K562 (cell line): Measurements from ENCODE around the gene MRPL2. TPM values are rescaled to one million over a fixed set of nuclear protein-coding genes. Genes with fewer than 3 reads are reported as not detected.

Experiments
- AFF1 ChIP-seq, 2 experiments: fragments of 450-650 bp; IDR thresholded peaks; 2 replicates each; pipeline ENCODE4 v1.6.1; 2018; ENCODE audit warnings: mild to moderate bottlenecking in 2 of 2, low read depth in 1 of 2; ENCODE audit not compliant: partially characterized antibody in 2 of 2
- ASH1L ChIP-seq: fragments of 450-650 bp; IDR thresholded peaks from 2 replicates; pipeline ENCODE4 v1.6.1; 2018; ENCODE audit warnings: borderline replicate concordance, mild to moderate bottlenecking, low read depth; ENCODE audit not compliant: partially characterized antibody
- CREM ChIP-seq: IDR thresholded peaks from 2 replicates; pipeline ENCODE4 v1.6.1; 2014; ENCODE audit warnings: antibody characterized with exemption, low read depth
- E2F5 ChIP-seq: sonication (generic); formaldehyde crosslinking; IDR thresholded peaks from 2 replicates; pipeline ENCODE4 v1.8.0; 2022; ENCODE audit warnings: mild to moderate bottlenecking, missing genetic modification reagents
- ERF ChIP-seq: fragments of 450-650 bp; formaldehyde crosslinking; IDR thresholded peaks from 2 replicates; pipeline ENCODE4 v1.4.0; 2020; ENCODE audit warnings: mild to moderate bottlenecking, mixed read lengths
- FOXP4 ChIP-seq: sonication (generic); formaldehyde crosslinking; IDR thresholded peaks from 2 replicates; pipeline ENCODE4 v1.8.0; 2022; ENCODE audit warnings: mild to moderate bottlenecking, missing genetic modification reagents, borderline replicate concordance
- NFE2 ChIP-seq: IDR thresholded peaks from 2 replicates; pipeline ENCODE4 v1.6.1; 2014; ENCODE audit warnings: antibody characterized with exemption, low read depth
- PKNOX1 ChIP-seq: fragments of 450-650 bp; IDR thresholded peaks from 2 replicates; pipeline ENCODE4 v1.6.1; 2016
- PRMT5 ChIP-seq: sonication (generic); formaldehyde crosslinking; IDR thresholded peaks from 2 replicates; pipeline ENCODE4 v1.5.0; 2020; ENCODE audit warnings: missing genetic modification reagents
- SRSF1 ChIP-seq: fragments of 200-400 bp; formaldehyde crosslinking; IDR thresholded peaks from 2 replicates; pipeline ENCODE4 v1.6.1; 2017; ENCODE audit warnings: mild to moderate bottlenecking, low read depth, low read length, moderate library complexity
- ZBTB26 ChIP-seq: fragments of 450-650 bp; formaldehyde crosslinking; IDR thresholded peaks from 2 replicates; pipeline ENCODE4 v1.4.0; 2022; ENCODE audit warnings: missing genetic modification characterization
- ZNF217 ChIP-seq: sonication (generic); formaldehyde crosslinking; IDR thresholded peaks from 2 replicates; pipeline ENCODE4 v1.8.0; 2022; ENCODE audit warnings: mild to moderate bottlenecking, missing genetic modification reagents
- ZNF431 ChIP-seq: sonication (generic); formaldehyde crosslinking; IDR thresholded peaks from 2 replicates; pipeline ENCODE4 v1.8.0; 2022; ENCODE audit warnings: mild to moderate bottlenecking, missing genetic modification reagents
- ZNF57 ChIP-seq: fragments of 450-650 bp; formaldehyde crosslinking; IDR thresholded peaks from 2 replicates; pipeline ENCODE4 v1.4.0; 2020; ENCODE audit warnings: mild to moderate bottlenecking, moderate library complexity
- ZNF583 ChIP-seq: fragments of 250-450 bp; sonication (Bioruptor Pico); IDR thresholded peaks from 2 replicates; pipeline ENCODE4 v1.4.0; 2020
- ZNF639 ChIP-seq, 2 experiments: fragments of 200-800 bp in 1 of 2; sonication (Bioruptor generic) in 1 of 2; sonication (generic) in 1 of 2; formaldehyde crosslinking in 1 of 2; IDR thresholded peaks in 1 of 2; conservative IDR thresholded peaks in 1 of 2; 2 replicates each; pipeline versions ENCODE4 v1.5.0 to v1.6.1; 2016 to 2020; ENCODE audit warnings: missing compliant biosample characterization in 1 of 2, missing genetic modification characterization in 1 of 2, missing genetic modification reagents in 1 of 2
- polyA plus RNA-seq, 8 experiments: library from polyadenylated mRNA; depleted of rRNA in 4 of 8; stranded (reverse) in 5 of 8; unstranded in 3 of 8; fragments of >200 nt; fragmentation: Nextera tagmentation in 2 of 8; fragmentation: Illumina TruSeq in 1 of 8; extraction: Ambion mirVana in 2 of 8; extraction: Trizol in 1 of 8; gene quantifications; 2 replicates each; pipeline versions ENCODE4 v1.2.1 to v1.2.3, GENCODE V29; 2011 to 2014; ENCODE audit warnings: inconsistent platforms in 1 of 8, missing spikeins in 1 of 8
- total RNA-seq, 7 experiments: library from RNA; depleted of rRNA in 6 of 7; stranded (reverse); fragments of >200 nt in 6 of 7; fragmentation: Illumina TruSeq in 2 of 7; extraction: Trizol in 2 of 7; gene quantifications; 2 replicates each; pipeline versions ENCODE4 v1.2.1 to v1.2.3, GENCODE V29; 2011 to 2021; ENCODE audit warnings: low replicate concordance in 1 of 7

The MRPL2 gene
- total and polyA plus RNA-seq, 9 of the 15 experiments (the other 6 are each of a cell fraction or from before 2014, with no cell fraction given), result 63.1 to 262 (median 121) TPM

GRCh38 chr6:43053545-43054205 is 5.6 kb downstream of the MRPL2 start, which contains the start of gene CUL7 (continued):
- TF ChIP-seq PRMT5 (CRISPR knock-in tag) (no peak), ERF (CRISPR knock-in tag) (peak; percentile 99), FOXP4 (CRISPR knock-in tag) (peak; percentile 62; the same call in 1 of the 2 replicates), AFF1 (IDR thresholded peaks at IDR 0.05; ENCODE audit: low read depth in 1 of 2, partially characterized antibody in 2 of 2) (peak; percentile 37 to 59), ZNF431 (CRISPR knock-in tag) (no peak), ZNF639 (CRISPR knock-in tag; conservative IDR thresholded peaks at IDR 0.05 in 1 of 2, IDR thresholded peaks at IDR 0.05 in 1 of 2) (peak in 1 of 2 experiments; percentile 83; a peak in 2 of 4 replicates), ZNF217 (CRISPR knock-in tag) (no peak), CREM (peak; percentile 83; the same call in 1 of the 2 replicates), SRSF1 (no peak), E2F5 (peak; percentile 68; the same call in 1 of the 2 replicates), PKNOX1 (peak; percentile 38; the same call in 1 of the 2 replicates), ZBTB26 (CRISPR knock-in tag) (peak; percentile 75; the same call in 1 of the 2 replicates), ASH1L (peak; percentile 57), NFE2 (peak; percentile 61), ZNF57 (CRISPR knock-in tag) (peak; percentile 90), ZNF583 (CRISPR knock-in tag) (peak; percentile 80)
